ENCODE data around the gene NFKBIZ. TPM values are rescaled to one million over a fixed set of nuclear protein-coding genes. Genes with fewer than 3 reads are reported as not detected.
"Not testable (repeated sequence)": the region's sequence is repeated elsewhere in the genome, so short reads cannot be mapped to it uniquely, and the experiment has no call there.

Gene NFKBIZ
- total RNA-seq, 2 experiments from 2014 or later: 51.3 to 65.1 TPM

- Mint-ChIP-seq H3K4me3 (no peak overlapping the region), H3K27ac (no peak overlapping the region), H3K27me3 (no peaks in the 10 kb centered on the region), H3K9me3 (ENCODE audit: low read depth) (no peaks in the 10 kb centered on the region), H3K4me1 (peaks cover 21% of the 10 kb centered on the region), H3K36me3 (peaks cover 54% of the 10 kb centered on the region)
- ATAC-seq: no peak
- no peak for DNase-seq
- CTCF ChIA-PET: no interaction called here
Measured at GRCh38 chr3:101861212-101861788, 12.0 kb downstream of the NFKBIZ start.

- ATAC-seq (no peak), DNase-seq (no peak)
- no peaks in the 10 kb centered on the region for H3K9me3 Mint-ChIP-seq (ENCODE audit: low read depth)
- CTCF ChIA-PET: no interaction called here
- no peaks in the 10 kb centered on the region for H3K27me3 Mint-ChIP-seq
- no peak overlapping the region for H3K4me3 Mint-ChIP-seq
- H3K36me3 Mint-ChIP-seq: peaks cover 51% of the 10 kb centered on the region
- H3K27ac Mint-ChIP-seq: no peak overlapping the region
- H3K4me1 Mint-ChIP-seq: peaks cover 21% of the 10 kb centered on the region
Measured at GRCh38 chr3:101861789-101862415, 12.6 kb downstream of the NFKBIZ start.

- CTCF ChIA-PET: interaction anchor here (2.0 kb wide), 1 partner anchor 60 kb away, joined by 5 read pairs; no protein-coding TSS in a partner anchor
- ATAC-seq: no peak
- H3K4me1 Mint-ChIP-seq: peaks cover 16% of the 10 kb centered on the region
- H3K9me3 Mint-ChIP-seq (ENCODE audit: low read depth): no peaks in the 10 kb centered on the region
- DNase-seq: no peak
- no peak overlapping the region for H3K27ac Mint-ChIP-seq
- no peaks in the 10 kb centered on the region for H3K27me3 Mint-ChIP-seq
- no peak overlapping the region for H3K4me3 Mint-ChIP-seq
- H3K36me3 Mint-ChIP-seq: peaks cover 44% of the 10 kb centered on the region
Measured at GRCh38 chr3:101862416-101863165, 13.3 kb downstream of the NFKBIZ start.

GRCh38 chr3:101864926-101865325, 15.6 kb downstream of the NFKBIZ start:
- DNase-seq; CTCF ChIA-PET; H3K4me1 Mint-ChIP-seq; H3K9me3 Mint-ChIP-seq (ENCODE audit: low read depth); ATAC-seq; H3K4me3 Mint-ChIP-seq; H3K27me3 Mint-ChIP-seq; H3K27ac Mint-ChIP-seq: not testable (repeated sequence)
- H3K36me3 Mint-ChIP-seq: peaks cover 25% of the 10 kb centered on the region

GRCh38 chr3:101865751-101866509, 16.6 kb downstream of the NFKBIZ start:
- ATAC-seq (no peak), DNase-seq (no peak)
- Mint-ChIP-seq H3K27ac (no peak overlapping the region), H3K4me3 (no peak overlapping the region), H3K27me3 (no peaks in the 10 kb centered on the region), H3K36me3 (peaks cover 18% of the 10 kb centered on the region), H3K4me1 (peaks cover 4% of the 10 kb centered on the region), H3K9me3 (ENCODE audit: low read depth) (no peaks in the 10 kb centered on the region)
- CTCF ChIA-PET: no interaction called here

- DNase-seq (no peak), ATAC-seq (no peak)
- Mint-ChIP-seq H3K27me3 (no peaks in the 10 kb centered on the region), H3K9me3 (ENCODE audit: low read depth) (no peaks in the 10 kb centered on the region), H3K27ac (no peak overlapping the region), H3K4me1 (no peaks in the 10 kb centered on the region), H3K4me3 (no peak overlapping the region), H3K36me3 (peaks cover 3% of the 10 kb centered on the region)
- CTCF ChIA-PET: interaction anchor here (0.9 kb wide), 1 partner anchor 357 kb away, joined by 3 read pairs; no protein-coding TSS in a partner anchor
Measured at GRCh38 chr3:101867511-101867910, 18.2 kb downstream of the NFKBIZ start.

GRCh38 chr3:101867996-101868395, 18.7 kb downstream of the NFKBIZ start:
- no peak overlapping the region for H3K4me3 Mint-ChIP-seq
- no peaks in the 10 kb centered on the region for H3K9me3 Mint-ChIP-seq (ENCODE audit: low read depth)
- H3K27me3 Mint-ChIP-seq: no peaks in the 10 kb centered on the region
- H3K27ac Mint-ChIP-seq: no peak overlapping the region
- H3K4me1 Mint-ChIP-seq: no peaks in the 10 kb centered on the region
- DNase-seq: no peak
- CTCF ChIA-PET: no interaction called here
- H3K36me3 Mint-ChIP-seq: peaks cover 2% of the 10 kb centered on the region
- no peak for ATAC-seq

GRCh38 chr3:101868534-101869464, 19.5 kb downstream of the NFKBIZ start:
- DNase-seq (no peak), ATAC-seq (no peak)
- H3K4me3 Mint-ChIP-seq: no peak overlapping the region
- no peaks in the 10 kb centered on the region for H3K36me3 Mint-ChIP-seq
- CTCF ChIA-PET: no interaction called here
- H3K27me3 Mint-ChIP-seq: no peaks in the 10 kb centered on the region
- H3K4me1 Mint-ChIP-seq: no peaks in the 10 kb centered on the region
- no peaks in the 10 kb centered on the region for H3K9me3 Mint-ChIP-seq (ENCODE audit: low read depth)
- H3K27ac Mint-ChIP-seq: no peak overlapping the region

- ATAC-seq (no peak), DNase-seq (no peak)
- Mint-ChIP-seq H3K9me3 (ENCODE audit: low read depth) (no peaks in the 10 kb centered on the region), H3K4me1 (no peaks in the 10 kb centered on the region), H3K27ac (no peak overlapping the region), H3K36me3 (no peaks in the 10 kb centered on the region), H3K4me3 (no peak overlapping the region), H3K27me3 (no peaks in the 10 kb centered on the region)
- CTCF ChIA-PET: interaction anchor here (1.1 kb wide), 1 partner anchor 299 kb away, joined by 4 read pairs; no protein-coding TSS in a partner anchor
Measured at GRCh38 chr3:101870138-101870537, 20.8 kb downstream of the NFKBIZ start.

- no peak for ATAC-seq
- Mint-ChIP-seq H3K4me3 (no peak overlapping the region), H3K4me1 (no peaks in the 10 kb centered on the region), H3K27me3 (no peaks in the 10 kb centered on the region), H3K9me3 (ENCODE audit: low read depth) (no peaks in the 10 kb centered on the region), H3K36me3 (no peaks in the 10 kb centered on the region), H3K27ac (no peak overlapping the region)
- DNase-seq: no peak
- CTCF ChIA-PET: no interaction called here
Measured at GRCh38 chr3:101873619-101874018, 24.3 kb downstream of the NFKBIZ start.

- Mint-ChIP-seq H3K4me1 (no peaks in the 10 kb centered on the region), H3K27ac (no peak overlapping the region), H3K9me3 (ENCODE audit: low read depth) (no peaks in the 10 kb centered on the region), H3K4me3 (no peak overlapping the region), H3K27me3 (no peaks in the 10 kb centered on the region), H3K36me3 (no peaks in the 10 kb centered on the region)
- ATAC-seq (no peak), DNase-seq (no peak)
- CTCF ChIA-PET: no interaction called here
Measured at GRCh38 chr3:101876142-101876541, 26.8 kb downstream of the NFKBIZ start.

- H3K9me3 Mint-ChIP-seq (ENCODE audit: low read depth): no peaks in the 10 kb centered on the region
- H3K36me3 Mint-ChIP-seq: no peaks in the 10 kb centered on the region
- DNase-seq (no peak), ATAC-seq (no peak)
- H3K4me3 Mint-ChIP-seq: no peak overlapping the region
- CTCF ChIA-PET: no interaction called here
- no peak overlapping the region for H3K27ac Mint-ChIP-seq
- no peaks in the 10 kb centered on the region for H3K27me3 Mint-ChIP-seq
- H3K4me1 Mint-ChIP-seq: no peaks in the 10 kb centered on the region
Measured at GRCh38 chr3:101878589-101878988, 29.3 kb downstream of the NFKBIZ start.

GRCh38 chr3:101879102-101879501, 29.8 kb downstream of the NFKBIZ start:
- no peaks in the 10 kb centered on the region for H3K27me3 Mint-ChIP-seq
- no peak for ATAC-seq
- H3K9me3 Mint-ChIP-seq (ENCODE audit: low read depth): no peaks in the 10 kb centered on the region
- H3K36me3 Mint-ChIP-seq: no peaks in the 10 kb centered on the region
- CTCF ChIA-PET: no interaction called here
- no peaks in the 10 kb centered on the region for H3K4me1 Mint-ChIP-seq
- no peak for DNase-seq
- no peak overlapping the region for H3K4me3 Mint-ChIP-seq
- no peak overlapping the region for H3K27ac Mint-ChIP-seq
